HPDE6-E6E7 (cell line): ENCODE measurements around the gene SULF2.

ENCODE experiments used
- DNase-seq: peaks from one replicate; pipeline ENCODE4 v3.0.0; 2011; ENCODE audit warnings: missing footprints; ENCODE audit errors: extremely low spot score

The SULF2 gene

DNA sequence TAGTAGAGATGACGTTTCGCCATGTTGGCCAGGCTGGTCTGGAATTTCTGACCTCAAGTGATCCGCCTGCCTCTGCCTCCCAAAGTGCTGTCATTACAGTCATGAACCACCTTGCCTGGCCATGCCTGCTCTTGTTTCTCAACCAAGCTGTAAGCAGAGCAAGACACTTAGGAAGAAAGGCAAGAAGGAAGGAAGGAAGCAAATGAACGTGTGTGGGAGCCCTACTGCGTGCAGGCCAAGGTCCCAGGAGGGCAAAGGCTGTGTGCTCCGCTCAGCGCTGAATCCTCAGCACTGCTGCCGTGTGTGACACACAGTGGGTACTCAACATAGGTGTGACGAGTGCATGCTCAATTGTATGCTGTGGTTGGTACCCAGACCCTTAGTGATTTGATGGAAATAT, 47.4 kb downstream of the SULF2 start:
- DNase-seq = no peak

DNA sequence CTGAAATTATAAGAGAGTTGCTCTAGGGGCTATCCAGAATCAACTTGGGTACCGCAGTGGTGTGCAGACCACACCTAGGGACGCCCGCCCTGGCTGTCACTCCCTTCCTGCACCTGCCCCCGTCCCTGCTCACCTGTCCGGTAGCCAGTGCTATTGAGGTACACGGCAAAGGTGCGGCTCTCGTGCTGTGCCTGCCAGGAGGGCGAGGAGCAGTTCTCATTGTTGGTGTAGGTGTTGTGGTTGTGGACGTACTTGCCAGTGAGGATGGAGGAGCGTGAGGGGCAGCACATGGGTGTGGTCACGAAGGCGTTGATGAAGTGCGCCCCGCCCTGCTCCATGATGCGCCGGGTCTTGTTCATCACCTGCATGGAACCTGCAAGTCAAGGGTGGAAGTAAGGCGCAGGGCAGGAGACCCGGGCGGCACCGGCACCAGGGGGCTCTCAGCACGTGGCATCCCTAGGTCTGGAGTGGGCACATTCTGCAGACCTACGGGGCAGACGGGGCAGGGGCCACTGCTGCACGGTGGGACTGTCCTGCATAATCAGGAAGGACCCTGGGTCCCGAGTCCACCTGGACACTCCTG, 48.6 kb downstream of the SULF2 start:
- no peak for DNase-seq

DNA sequence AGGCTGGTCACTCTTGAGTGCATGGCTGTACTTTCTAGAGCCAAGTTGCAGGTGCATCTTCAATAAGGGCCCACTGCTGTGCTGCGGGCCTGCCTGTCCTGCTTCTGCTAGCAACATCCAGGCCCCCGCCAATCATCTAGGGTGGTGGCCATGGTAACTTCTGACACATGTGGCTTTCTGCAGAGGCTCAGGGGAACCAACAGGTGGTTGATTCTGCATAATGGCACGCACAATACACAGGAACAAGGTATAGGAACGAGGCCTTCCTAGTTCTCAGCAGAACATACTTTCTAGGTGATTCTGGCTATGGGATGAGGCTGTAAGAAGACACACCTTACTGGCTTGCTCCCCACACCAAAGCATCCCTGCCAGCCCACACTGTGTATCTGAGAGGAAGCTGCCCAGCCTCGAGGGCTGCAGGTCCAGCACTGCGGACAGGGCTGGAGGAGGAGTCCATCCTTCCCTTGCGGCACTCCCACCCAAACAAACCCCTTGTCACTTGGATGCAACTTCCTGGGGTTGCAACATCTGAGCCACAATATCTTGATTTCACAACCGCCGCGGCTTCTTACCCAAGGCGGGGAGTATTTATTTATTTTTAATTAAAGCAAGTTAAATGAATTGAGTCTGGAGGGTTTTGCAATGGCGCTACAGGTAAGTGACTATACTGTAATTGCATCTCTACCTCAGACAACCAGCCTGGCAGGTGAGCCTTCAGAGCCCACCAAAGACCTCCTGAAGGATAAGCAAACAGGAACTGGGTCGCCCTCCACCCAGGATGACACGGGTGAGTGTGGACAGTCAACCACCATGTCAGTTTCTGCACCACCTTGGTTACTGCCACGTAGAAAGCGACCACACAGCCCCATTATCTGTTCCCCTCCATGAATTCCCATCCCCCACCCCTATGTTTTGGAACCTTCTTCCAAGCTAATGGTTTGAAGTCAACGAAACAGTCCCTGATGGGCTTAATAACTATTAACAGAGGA, 49.6 kb downstream of the SULF2 start:
- no peak for DNase-seq

DNA sequence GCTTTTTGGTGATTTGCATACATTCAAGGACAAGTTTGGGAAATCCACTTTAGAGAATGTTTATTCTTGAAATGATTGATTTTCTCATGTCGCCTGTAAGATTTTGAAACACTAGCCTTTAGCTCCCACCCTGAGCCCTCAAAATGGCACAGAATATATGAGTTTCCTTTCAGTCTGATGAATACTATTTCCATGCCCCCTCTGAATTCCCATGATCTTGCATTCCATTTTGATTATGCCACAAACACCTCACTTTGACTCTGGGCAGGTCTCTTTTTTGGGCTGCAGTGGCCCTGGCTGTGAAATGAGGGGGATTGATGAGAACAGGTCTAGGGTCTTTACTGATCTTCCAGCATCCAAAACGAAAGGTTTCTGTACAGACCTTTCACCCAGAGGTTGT, 50.4 kb downstream of the SULF2 start:
- DNase-seq = no peak

DNA sequence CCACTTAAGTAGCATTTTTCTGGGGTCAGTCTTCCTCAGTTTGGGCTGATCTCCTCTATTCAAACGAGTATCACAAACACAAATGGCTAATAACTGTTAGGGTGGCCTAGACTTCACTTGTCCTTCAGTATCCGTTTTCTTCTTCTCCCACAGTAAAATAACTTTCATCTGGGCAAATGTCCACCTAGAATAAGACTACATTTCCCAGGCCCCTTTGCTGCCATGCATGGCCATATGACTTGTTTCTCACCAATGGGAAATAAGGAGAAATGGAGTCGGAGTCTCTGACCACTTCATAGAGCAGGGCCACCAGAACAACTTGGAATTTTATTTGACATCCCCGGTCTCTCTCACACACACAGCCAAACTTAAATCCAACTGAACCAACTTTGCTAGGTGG, 51.4 kb downstream of the SULF2 start:
- no peak for DNase-seq

DNA sequence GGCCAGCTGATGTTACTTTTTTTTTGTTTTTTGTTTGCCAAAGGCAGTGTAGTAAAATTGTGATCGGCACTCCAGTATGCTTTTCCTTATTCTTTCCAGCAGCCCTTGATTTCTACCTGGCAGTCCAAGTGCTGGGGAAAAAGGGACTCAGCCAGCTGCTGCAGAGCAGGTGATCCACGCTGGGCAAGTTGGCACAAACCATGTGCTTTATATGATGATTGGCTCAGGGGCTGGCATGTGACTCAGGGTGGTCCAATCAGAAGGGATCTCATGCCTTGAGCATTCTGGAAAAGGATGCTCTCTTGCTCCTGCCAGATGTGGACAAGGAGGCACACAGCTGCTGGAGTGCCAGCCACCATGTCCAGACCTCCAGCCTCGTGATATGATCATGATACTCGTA, 54.5 kb downstream of the SULF2 start:
- DNase-seq = no peak

DNA sequence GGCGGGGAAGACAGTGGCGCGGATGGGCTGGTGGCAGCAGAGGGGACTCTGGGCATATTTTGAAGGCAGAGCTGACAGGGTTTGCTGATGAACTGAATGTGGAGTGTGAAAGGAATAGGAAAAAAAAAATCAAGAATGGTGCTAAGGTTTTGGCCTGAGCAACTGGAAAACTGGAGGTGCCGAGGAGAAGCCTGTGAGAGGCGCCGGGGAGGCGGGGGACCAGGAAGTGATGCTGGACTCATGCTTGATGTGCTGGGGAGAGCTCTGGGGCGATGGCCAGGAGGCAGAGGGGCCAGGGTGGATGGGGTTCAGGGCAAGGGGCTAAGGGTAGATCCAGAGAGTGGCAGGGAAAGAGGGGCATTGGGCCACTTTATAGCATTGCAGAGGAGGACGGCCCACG, 55.8 kb downstream of the SULF2 start:
- no peak for DNase-seq

DNA sequence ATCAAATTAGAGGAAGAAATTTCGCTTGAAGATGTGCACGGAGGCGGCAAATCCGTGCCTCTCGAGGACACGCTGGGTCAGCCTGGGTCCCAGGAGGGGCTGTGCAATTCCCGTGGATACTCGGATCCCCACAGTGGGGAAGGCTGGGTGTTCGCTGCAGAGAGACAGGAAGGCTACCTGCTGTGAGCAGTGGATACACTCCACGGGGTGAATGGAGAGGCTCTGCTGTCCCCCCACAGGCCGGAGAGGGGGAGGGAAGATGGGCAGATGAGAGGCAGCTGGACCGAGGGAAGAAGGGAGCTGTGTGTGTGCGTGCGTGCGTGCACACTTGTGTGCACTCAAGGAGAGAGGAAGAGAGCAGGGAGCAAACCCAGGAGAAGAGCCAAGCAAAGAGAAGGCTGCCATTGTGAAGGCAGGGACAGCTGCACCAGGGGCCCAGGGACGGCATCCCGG, 57.3 kb downstream of the SULF2 start:
- no peak for DNase-seq

DNA sequence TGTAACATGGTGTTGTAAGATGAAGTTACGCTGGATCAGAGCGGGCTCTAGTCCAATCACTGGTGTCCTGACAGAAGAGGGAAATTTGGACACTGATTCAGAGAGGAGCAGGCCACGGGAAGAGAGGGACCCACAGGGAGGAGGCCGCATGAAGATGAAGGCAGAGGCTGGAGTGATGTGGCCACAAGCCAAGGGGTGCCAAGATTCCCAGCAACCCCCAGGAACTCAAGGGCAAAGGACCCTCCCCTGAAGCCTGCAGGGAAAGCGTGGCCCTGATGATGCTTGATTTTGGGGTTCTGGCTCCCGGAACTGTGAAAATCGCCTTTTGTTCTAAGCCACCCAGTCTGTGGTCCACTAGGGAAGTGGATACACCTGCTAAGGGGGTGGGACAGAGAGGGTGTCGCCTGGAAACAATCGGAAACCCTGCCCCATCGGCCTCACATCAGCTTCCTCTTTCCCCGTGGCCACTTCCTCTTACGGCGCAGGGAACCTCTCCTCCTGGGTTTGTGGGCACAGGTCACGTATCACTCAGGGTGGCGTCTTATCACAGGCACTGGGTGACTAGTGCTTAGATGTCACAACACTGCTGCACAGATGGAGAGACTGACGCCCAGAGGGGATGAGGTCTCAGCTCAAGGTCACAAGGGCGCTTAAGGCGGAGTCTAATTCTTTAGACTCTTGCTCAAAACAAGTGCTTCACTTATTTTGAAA, 58.0 kb downstream of the SULF2 start:
- no peak for DNase-seq

DNA sequence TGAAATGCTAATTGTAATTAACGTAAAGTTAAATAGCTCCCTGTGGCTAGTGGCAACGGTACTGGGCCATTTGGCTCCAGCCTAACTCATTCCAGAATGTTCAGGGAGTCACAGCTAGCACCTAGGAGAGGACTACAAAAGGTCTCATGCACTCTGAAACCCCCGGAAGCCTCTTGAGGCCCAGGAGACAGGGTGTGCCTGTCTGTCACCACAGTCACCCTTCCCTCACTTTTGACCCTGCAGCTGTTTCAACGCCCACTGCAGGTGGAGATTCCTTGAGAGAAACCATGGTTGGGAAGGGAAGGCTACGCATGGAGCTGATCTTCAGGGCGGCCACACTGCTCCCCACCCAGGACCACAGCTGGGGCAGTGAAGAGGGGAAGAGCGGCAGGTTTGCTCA, 58.6 kb downstream of the SULF2 start:
- DNase-seq = no peak

DNA sequence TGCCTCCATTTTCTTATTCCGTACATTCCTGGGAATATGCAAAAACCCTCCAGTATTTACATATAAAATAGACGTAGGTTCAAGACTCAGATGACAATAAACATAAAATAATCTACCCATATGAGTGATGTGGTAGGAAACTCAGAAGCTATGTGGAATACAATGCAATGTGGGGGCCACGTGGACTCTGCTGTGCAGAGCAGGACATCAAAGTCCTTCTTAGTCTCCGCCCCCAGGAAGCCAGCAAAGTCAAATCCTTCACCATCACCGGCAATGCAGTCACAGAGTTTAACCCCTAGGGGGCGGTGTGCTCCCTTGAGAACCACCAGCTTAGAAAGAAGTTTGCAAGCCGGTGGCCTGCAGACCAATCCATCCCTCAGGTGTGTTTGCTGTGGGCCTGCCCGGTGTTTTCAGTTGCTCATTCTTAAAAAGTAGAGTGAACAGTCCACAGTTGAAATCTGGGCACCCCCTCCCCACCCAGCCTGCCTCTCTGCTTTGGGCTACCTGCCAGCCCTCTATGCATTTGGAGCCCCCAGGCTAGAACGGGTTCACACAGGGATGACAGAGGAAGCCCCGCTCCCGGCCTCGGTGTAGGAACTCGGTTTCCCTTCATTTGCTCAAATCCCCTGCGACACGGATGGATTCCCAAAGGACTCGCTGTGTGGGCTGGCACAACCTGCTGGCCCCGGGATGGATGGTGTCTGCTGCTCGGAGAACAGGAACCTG, 59.9 kb downstream of the SULF2 start:
- DNase-seq = peak; percentile 96

DNA sequence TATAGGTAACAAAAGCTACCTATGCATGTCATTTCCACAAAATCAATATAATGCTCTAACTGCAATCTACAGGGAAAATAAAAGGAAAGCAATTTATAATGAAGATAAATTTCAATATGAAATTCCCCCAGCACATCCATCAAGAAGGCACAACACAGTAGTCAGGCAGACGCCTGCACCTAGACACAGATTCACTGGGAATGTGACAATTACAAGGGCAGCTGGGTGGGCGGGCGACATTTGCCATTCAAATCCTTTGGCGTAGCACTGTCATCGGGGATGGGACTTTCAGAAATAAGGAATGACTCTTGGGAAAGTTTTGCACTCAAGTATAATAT, 60.4 kb downstream of the SULF2 start:
- no peak for DNase-seq

DNA sequence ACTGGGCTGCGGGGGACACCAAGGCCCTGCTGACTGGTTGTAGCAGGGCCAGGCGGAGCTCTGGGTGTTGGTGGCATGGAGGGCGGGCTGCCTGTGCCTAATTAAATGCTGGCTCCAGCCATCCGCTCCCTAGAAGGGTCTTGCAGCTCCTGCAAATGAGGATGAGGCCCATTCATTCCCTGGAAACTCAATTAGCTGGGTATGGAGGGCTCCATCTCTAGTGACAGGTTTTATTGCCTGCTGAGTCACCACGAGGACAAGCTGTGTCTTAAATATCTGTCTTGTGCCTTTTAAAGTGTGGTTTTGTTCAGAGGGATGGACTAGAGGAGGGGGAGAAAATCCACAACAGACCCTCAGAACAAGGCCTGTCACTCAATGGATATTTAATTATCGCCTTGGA, 60.9 kb downstream of the SULF2 start:
- DNase-seq = no peak

DNA sequence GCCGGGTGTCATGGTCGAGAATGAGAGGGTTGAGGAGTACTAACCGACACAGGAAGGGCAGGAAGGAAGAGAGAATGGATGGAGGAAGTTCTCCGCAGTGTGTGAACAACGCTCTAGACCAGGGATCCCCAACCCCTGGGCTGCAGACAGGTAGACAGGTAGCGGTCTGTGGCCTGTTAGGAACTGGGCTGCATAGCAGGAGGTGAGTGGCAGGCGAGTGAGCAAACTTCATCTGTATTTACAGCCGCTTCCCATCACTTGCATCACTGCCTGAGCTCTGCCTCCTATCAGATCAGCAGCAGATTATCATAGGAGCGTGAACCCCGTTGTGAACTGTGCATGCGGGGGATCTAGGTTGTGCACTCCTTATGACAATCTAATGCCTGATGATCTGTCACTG, 62.0 kb downstream of the SULF2 start:
- DNase-seq = no peak

DNA sequence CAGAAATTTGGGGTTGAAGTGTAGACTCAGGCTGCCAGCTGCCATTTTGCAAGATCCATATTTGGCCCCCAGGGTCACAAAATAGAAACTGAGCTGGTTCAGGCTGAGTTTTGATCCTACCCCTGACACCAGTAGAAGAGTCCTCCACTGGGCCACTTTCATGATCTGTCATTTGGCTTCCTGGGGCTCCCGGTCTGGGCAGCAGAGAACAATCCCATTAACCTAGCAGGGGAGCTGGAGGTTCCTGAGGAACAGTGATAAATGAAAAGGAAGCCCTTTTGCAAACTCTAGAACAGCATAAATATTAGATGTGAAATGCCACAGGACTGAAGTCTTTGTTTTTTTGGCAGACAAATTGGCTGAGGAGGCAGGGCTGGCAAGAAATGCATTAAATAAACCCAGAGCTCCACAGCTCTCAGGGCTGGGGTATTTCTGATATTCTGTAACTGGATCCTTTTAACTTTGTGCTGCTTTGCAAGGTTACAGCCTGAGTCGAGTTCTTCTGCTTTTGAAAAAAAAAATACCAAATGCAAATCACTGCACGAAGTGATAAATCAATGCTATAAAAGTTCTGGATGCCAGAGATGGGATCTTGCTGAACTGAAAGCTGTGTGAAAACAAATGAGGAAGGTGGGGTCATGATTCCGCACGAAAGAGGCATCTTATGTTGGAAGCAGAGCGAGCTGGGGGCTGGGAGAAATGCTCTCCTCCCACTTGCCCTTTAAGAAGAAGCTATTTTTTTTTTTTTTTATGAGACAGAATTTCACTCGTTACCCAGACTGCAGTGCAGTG, 64.4 kb downstream of the SULF2 start:
- no peak for DNase-seq

DNA sequence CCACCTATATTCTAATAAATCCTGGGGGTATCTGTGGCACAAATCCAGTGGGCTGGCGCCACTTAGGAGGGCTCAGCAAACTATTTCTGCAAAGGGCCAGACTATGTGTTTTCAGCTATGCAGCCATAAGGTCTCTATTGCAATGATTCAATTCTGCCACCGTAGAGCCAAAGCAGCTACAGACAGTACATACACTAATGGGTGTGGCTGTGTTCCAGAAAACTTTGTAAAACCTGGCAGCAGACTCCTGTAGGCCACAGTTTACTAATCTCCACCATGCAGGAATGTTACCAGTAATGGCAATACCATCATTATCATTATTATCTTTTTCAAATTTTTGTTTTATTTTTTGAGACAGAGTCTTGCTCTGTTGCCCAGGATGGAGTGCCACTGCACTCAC, 65.7 kb downstream of the SULF2 start:
- DNase-seq = no peak

DNA sequence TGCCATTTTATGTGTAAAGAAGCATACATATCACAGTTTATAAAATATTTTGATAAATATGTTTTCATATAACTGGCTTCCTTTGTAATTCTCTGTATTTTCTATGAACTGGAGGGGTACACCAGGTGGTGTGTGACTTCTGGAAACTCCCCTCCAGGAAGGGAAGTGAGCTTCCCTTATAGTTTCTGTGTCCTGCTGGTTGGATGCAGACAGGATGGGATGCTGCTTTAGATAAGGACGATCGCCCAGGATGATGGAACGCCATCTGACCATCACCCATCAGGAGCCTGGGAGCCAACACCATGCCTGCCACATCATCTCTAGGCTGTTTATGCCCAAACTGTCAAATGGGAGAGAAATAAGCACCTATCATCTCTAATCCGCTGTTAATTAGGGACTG, 66.1 kb downstream of the SULF2 start:
- DNase-seq = no peak

DNA sequence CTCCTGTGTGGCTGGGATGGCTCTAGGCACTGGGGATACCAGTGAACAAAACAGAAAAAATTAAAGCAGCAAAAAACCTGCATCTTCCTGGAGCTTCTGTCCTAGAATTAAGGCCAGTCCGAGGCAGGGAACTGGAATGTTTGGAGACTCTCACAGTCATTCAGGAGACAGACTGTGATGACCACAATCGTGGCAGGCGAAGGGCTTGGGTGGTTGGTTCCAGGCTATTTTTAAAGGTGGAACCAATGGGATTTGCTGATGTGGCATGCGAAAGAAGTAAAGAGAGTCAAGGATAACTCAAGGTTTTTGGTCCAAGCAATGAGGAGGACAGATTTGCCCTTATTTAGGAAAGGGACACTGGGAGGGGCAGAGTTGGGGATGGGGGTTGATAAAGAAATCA, 66.9 kb downstream of the SULF2 start:
- DNase-seq = no peak

DNA sequence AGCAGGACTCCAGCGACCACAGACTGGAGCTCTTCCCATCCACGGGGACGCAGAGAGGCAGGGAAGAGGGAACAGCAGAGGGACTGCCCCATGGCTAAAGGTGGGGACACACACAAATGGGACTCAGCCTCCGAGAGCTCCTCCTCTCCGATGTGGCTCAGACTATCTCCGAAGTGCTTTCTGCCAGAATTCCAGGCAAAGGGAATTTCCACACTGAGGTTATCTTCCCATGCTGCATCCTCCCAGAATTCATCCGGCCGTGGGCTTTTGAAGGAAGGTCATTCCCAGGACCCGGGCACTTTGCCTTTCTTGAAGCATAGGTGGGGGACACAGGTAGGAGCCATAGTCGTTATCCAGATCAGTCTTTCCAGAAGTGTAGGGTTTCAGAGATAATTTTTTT, 67.9 kb downstream of the SULF2 start:
- no peak for DNase-seq

DNA sequence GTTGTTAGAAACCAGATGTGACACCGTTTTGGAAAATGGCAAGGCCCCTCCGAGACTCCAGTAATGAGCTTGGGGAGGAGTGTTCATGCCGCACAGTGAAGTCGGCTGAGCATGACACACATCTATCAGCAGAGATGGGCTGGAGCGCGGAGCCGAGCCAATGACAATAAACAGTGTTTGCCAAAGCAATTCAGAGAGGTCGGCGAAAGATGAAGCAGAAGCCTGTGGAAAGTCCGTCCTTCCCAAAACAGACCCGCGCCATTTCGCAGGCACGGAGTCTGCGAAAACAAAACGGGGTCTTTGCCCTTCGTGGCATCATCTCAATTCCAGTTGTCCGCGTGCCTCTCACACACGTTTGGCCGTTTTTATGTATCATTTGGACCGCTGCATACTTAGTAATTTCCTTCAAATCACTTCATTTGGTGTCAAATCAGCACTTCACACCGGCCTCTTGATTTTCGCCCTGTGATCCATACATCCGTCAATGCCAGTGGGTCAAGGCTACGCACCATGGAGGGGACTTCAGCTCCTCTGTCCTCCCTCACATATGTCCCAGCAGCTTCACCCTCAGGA, 71.3 kb downstream of the SULF2 start:
- DNase-seq = no peak

DNA sequence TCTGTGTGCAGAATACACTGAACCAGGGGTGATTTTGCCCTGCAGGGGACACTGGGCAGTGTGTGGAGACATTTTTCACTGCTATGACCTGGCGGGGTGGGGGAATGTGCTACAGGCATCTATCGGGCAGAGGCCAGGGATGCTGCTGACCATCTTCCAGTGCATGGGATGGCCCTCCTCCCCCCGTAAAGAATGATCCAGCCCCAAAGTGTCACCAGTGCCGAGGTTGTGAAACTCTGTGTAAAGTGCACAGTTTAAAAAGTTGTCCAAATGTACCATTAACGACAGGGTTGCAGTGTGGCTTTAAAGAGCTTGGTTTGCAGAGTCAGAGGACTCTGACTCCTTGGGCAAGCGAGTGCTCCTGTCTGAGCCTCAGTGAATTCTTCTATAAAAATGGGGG, 72.1 kb downstream of the SULF2 start:
- no peak for DNase-seq
